NB4 (cell line): ENCODE data around the gene ZNF44.

Experiments used
- CTCF ChIP-seq: IDR thresholded peaks from one replicate; pipeline ENCODE4 v1.5.1; 2012; ENCODE audit warnings: low read depth, low read length
- MYC ChIP-seq: IDR thresholded peaks from 2 replicates; pipeline ENCODE4 v1.6.1; 2011; ENCODE audit warnings: low read depth, low read length
- POLR2A ChIP-seq: IDR thresholded peaks from 2 replicates; pipeline ENCODE4 v1.6.1; 2011; ENCODE audit warnings: mild to moderate bottlenecking; ENCODE audit not compliant: insufficient read length; ENCODE audit errors: extremely low read depth

GRCh38 chr19:12260236-12260635, 34.4 kb downstream of the ZNF44 start:
- TF ChIP-seq CTCF (no peak), POLR2A (no peak), MYC (no peak)
